ENCODE measurements around the gene ADGRL3.

GRCh38 chr4:61505773-61506685, 305.9 kb downstream of the ADGRL3 start:
- TF ChIP-seq CTCF (IDR thresholded peaks at IDR 0.05) (no peak), POLR2A (IDR thresholded peaks at IDR 0.05) (no peak)

Data from adrenal gland (tissue), 5 donors.